HCT116 (cell line): ENCODE measurements around the gene FRAS1. TPM values are rescaled to one million over a fixed set of nuclear protein-coding genes. Genes with fewer than 3 reads are reported as not detected.
"Not testable (repeated sequence)": the region's sequence is repeated elsewhere in the genome, so short reads cannot be mapped to it uniquely, and the experiment has no call there.

ENCODE experiments used
- ATAC-seq: fragments of 200-7000 bp; cut with Tn5 transposase; 2 replicates; pipeline ENCODE4 v1.9.1; 2020; ENCODE audit warnings: mild to moderate bottlenecking, moderate library complexity
- BruUV-seq: library from RNA; stranded (reverse); fragments of 400-500 nt; replicated peaks from 2 replicates; lab custom pipeline; 2021; lab: Mats Ljungman, UMichigan
- CTCF ChIA-PET: fragments of 300-600 bp; sonication (Branson Sonifier 250); formaldehyde crosslinking; loops from one replicate; lab custom pipeline; 2021; ENCODE audit warnings: antibody characterized with exemption; lab: Charles Lee
- POLR2A ChIA-PET: fragments of 300-600, 350-600 bp; sonication (Branson Sonifier 250); formaldehyde crosslinking; loops from one replicate; lab custom pipeline; 2021; ENCODE audit warnings: antibody characterized with exemption; lab: Charles Lee
- RAD21 ChIA-PET, 2 experiments: fragments of 300-600 bp; sonication (Branson Sonifier 250); formaldehyde crosslinking; loops; one replicate each; lab custom pipeline; 2023; ENCODE audit warnings: low total read pairs in 2 of 2; ENCODE audit not compliant: uncharacterized antibody in 2 of 2, unreplicated experiment in 2 of 2, low non-redundant PET in 1 of 2; lab: Charles Lee
- DNase-seq: peaks from one replicate; pipeline ENCODE4 v3.0.0-alpha.2; 2010; ENCODE audit warnings: low read depth, low spot score
- H2AFZ ChIP-seq: fragments of 200-600 bp; shearing (Covaris generic), sonication (generic); 2 replicates; pipeline ENCODE4 v1.6.1; 2017; ENCODE audit warnings: low read depth, mixed run types, mixed read lengths, antibody characterized with exemption, low read length; ENCODE audit not compliant: poor library complexity, severe bottlenecking
- H3K27ac ChIP-seq: 2 replicates; pipeline ENCODE4 v1.5.1; 2012; ENCODE audit warnings: low read depth, low read length
- H3K27me3 ChIP-seq: fragments of 200-600 bp; sonication (generic); 2 replicates; pipeline ENCODE4 v1.6.1; 2016; ENCODE audit warnings: mixed run types, low read length, mixed read lengths; ENCODE audit not compliant: insufficient read depth
- H3K36me3 ChIP-seq, 2 experiments: fragments of 200-500 bp in 1 of 2; fragments of 200-600 bp in 1 of 2; sonication (Bioruptor generic) in 1 of 2; sonication (generic) in 1 of 2; 2 replicates each; pipeline versions ENCODE4 v1.5.1 to v1.6.1; 2014 to 2016; ENCODE audit warnings: low read length in 2 of 2, inconsistent platforms in 1 of 2, mixed read lengths in 1 of 2, mixed run types in 1 of 2; ENCODE audit not compliant: insufficient read depth in 2 of 2, control insufficient read depth in 1 of 2
- H3K4me1 ChIP-seq, 2 experiments: fragments of 200-600 bp in 1 of 2; sonication (generic) in 1 of 2; 2 replicates each; pipeline versions ENCODE4 v1.5.1 to v1.6.1; 2012 to 2017; ENCODE audit warnings: low read length in 2 of 2, inconsistent platforms in 1 of 2, mild to moderate bottlenecking in 1 of 2, mixed read lengths in 1 of 2, mixed run types in 1 of 2, moderate library complexity in 1 of 2; ENCODE audit not compliant: insufficient read depth in 2 of 2, control insufficient read depth in 1 of 2
- H3K4me2 ChIP-seq: fragments of 200-600 bp; sonication (generic); 2 replicates; pipeline ENCODE4 v1.6.1; 2017; ENCODE audit warnings: mixed run types, low read length, mixed read lengths
- H3K4me3 ChIP-seq, 2 experiments: fragments of 200-600 bp in 1 of 2; sonication (generic) in 1 of 2; replicated peaks in 1 of 2; 2 replicates each; pipeline ENCODE4 v1.5.1; 2011 to 2016; ENCODE audit warnings: low read length in 2 of 2, control low read depth in 1 of 2, low read depth in 1 of 2, mild to moderate bottlenecking in 1 of 2, mixed read lengths in 1 of 2, mixed run types in 1 of 2
- H3K79me2 ChIP-seq: fragments of 200-600 bp; sonication (generic); 2 replicates; pipeline ENCODE4 v1.6.1; 2017; ENCODE audit warnings: mild to moderate bottlenecking, mixed run types, low read length, moderate library complexity, mixed read lengths; ENCODE audit not compliant: insufficient read depth
- H3K9ac ChIP-seq: fragments of 200-600 bp; sonication (generic); 2 replicates; pipeline ENCODE4 v1.6.1; 2016; ENCODE audit warnings: low read length, mixed read lengths
- H3K9me2 ChIP-seq: fragments of 200-600 bp; sonication (generic), shearing (Covaris generic); 2 replicates; pipeline ENCODE4 v1.6.1; 2017; ENCODE audit warnings: mixed run types, mild to moderate bottlenecking, moderate library complexity; ENCODE audit not compliant: insufficient read depth
- H3K9me3 ChIP-seq, 2 experiments: fragments of 200-500 bp in 1 of 2; fragments of 200-600 bp in 1 of 2; sonication (Bioruptor generic) in 1 of 2; sonication (generic) in 1 of 2; 2 replicates each; pipeline ENCODE4 v1.6.1; 2014 to 2017; ENCODE audit warnings: low read length in 2 of 2, mixed read lengths in 2 of 2, inconsistent platforms in 1 of 2, low read depth in 1 of 2, mild to moderate bottlenecking in 1 of 2, mixed run types in 1 of 2, moderate library complexity in 1 of 2; ENCODE audit not compliant: control insufficient read depth in 1 of 2, insufficient read depth in 1 of 2
- H4K20me1 ChIP-seq: fragments of 200-600 bp; sonication (generic), shearing (Covaris generic); 2 replicates; pipeline ENCODE4 v1.6.1; 2017; ENCODE audit warnings: mixed run types, mild to moderate bottlenecking, moderate library complexity; ENCODE audit not compliant: insufficient read depth
- CBX3 ChIP-seq: IDR thresholded peaks from 2 replicates; pipeline ENCODE4 v1.6.1; 2012; ENCODE audit warnings: low read depth
- CEBPB ChIP-seq: IDR thresholded peaks from 2 replicates; pipeline ENCODE4 v1.6.1; 2012; ENCODE audit warnings: low read depth
- EGR1 ChIP-seq: IDR thresholded peaks from 2 replicates; pipeline ENCODE4 v1.6.1; 2012; ENCODE audit warnings: low read depth
- ELF1 ChIP-seq: IDR thresholded peaks from 2 replicates; pipeline ENCODE4 v1.6.1; 2012; ENCODE audit warnings: low read depth, borderline replicate concordance
- EZH2 ChIP-seq: fragments of 200-600 bp; sonication (generic); IDR thresholded peaks from 2 replicates; pipeline ENCODE4 v1.6.1; 2017; ENCODE audit warnings: antibody characterized with exemption, mixed run types
- EZH2phosphoT487 ChIP-seq: fragments of 200-600 bp; IDR thresholded peaks from 2 replicates; pipeline ENCODE4 v1.6.1; 2018; ENCODE audit warnings: antibody characterized with exemption, borderline replicate concordance
- FOSL1 ChIP-seq: IDR thresholded peaks from 2 replicates; pipeline ENCODE4 v1.6.1; 2012; ENCODE audit warnings: low read depth
- JUND ChIP-seq: IDR thresholded peaks from 2 replicates; pipeline ENCODE4 v1.6.1; 2012
- POLR2A ChIP-seq: IDR thresholded peaks from 2 replicates; pipeline ENCODE4 v1.7.0; 2011; ENCODE audit warnings: borderline replicate concordance; ENCODE audit not compliant: insufficient read depth, insufficient read length; ENCODE audit errors: extremely low read depth
- POLR2AphosphoS5 ChIP-seq: IDR thresholded peaks from 2 replicates; pipeline ENCODE4 v1.6.1; 2011; ENCODE audit warnings: mild to moderate bottlenecking, low read depth, low read length, moderate library complexity
- RAD21 ChIP-seq: IDR thresholded peaks from 2 replicates; pipeline ENCODE4 v1.6.1; 2012; ENCODE audit warnings: low read depth, mild to moderate bottlenecking
- SIN3A ChIP-seq: IDR thresholded peaks from 2 replicates; pipeline ENCODE4 v1.6.1; 2012; ENCODE audit warnings: low read depth
- SP1 ChIP-seq: IDR thresholded peaks from 2 replicates; pipeline ENCODE4 v1.6.1; 2012; ENCODE audit warnings: low read depth
- SRF ChIP-seq: IDR thresholded peaks from 2 replicates; pipeline ENCODE4 v1.6.1; 2012; ENCODE audit warnings: low read depth
- YY1 ChIP-seq: IDR thresholded peaks from 2 replicates; pipeline ENCODE4 v1.6.1; 2011; ENCODE audit warnings: low read length, low read depth, moderate library complexity, mild to moderate bottlenecking; ENCODE audit not compliant: insufficient replicate concordance; ENCODE audit errors: extremely low read depth
- ZFX ChIP-seq: fragments of 450-650 bp; IDR thresholded peaks from 2 replicates; pipeline ENCODE4 v1.6.1; 2017
- ZNF274 ChIP-seq: fragments of 200-500 bp; sonication (Bioruptor generic); IDR thresholded peaks from 2 replicates; pipeline ENCODE4 v1.6.1; 2014; ENCODE audit warnings: mild to moderate bottlenecking, low read depth, low read length, inconsistent platforms
- intact Hi-C: fragments of 100-400 bp; cut with micrococcal nuclease; formaldehyde crosslinking; loops from 2 replicates; pipeline ENCODE4 v1.10.0; 2022
- total RNA-seq: library from RNA; stranded (reverse); gene quantifications from one replicate; pipeline ENCODE4 v1.2.1, GENCODE V29; 2021; ENCODE audit not compliant: unreplicated experiment
- TF ChIP-seq, protein P1 (sequence below): IDR thresholded peaks from 2 replicates; pipeline ENCODE4 v1.6.1; 2012
- TF ChIP-seq, protein P2 (sequence below): IDR thresholded peaks from 2 replicates; pipeline ENCODE4 v1.6.1; 2012
- TF ChIP-seq, protein P3 (sequence below): IDR thresholded peaks from 2 replicates; pipeline ENCODE4 v1.6.1; 2011; ENCODE audit warnings: mild to moderate bottlenecking, low read length, moderate library complexity; ENCODE audit not compliant: insufficient replicate concordance; ENCODE audit errors: extremely low read depth

FRAS1 gene
- total RNA-seq, 1 experiment from 2014 or later = 33.5 TPM

DNA sequence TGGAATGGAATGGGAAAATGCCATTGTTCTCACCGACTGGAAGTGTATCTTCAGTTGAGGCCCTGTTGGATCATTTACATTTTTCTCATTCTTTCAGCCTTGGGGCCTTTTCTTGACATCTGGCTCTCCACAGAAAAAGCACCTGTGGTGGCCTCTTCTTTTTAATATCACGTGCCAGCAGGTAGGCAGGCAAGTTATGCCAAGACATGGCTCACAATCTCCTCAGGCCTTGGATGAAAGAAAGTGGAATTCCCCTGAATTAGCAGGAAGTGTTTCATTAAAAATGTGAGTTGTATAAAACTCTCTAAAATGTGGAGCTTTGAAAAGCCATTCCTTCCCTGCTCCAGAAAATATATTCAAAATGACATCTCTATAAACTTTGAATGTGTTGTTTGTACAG is 122.1 kb downstream of the FRAS1 start:
- TF ChIP-seq EZH2phosphoT487 (no peak), SP1 (no peak), JUND (no peak), FOSL1 (no peak), SRF (no peak), EZH2 (no peak), CEBPB (no peak), ZFX (no peak), RAD21 (no peak), POLR2A (no peak), POLR2AphosphoS5 (no peak), ZNF274 (no peak), SIN3A (no peak), CBX3 (no peak), EGR1 (no peak), YY1 (no peak), ELF1 (no peak)
- TF ChIP-seq, protein P1, sequence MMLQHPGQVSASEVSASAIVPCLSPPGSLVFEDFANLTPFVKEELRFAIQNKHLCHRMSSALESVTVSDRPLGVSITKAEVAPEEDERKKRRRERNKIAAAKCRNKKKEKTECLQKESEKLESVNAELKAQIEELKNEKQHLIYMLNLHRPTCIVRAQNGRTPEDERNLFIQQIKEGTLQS = no peak
- TF ChIP-seq, protein P2, sequence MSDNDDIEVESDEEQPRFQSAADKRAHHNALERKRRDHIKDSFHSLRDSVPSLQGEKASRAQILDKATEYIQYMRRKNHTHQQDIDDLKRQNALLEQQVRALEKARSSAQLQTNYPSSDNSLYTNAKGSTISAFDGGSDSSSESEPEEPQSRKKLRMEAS = no peak
- TF ChIP-seq, protein P3, sequence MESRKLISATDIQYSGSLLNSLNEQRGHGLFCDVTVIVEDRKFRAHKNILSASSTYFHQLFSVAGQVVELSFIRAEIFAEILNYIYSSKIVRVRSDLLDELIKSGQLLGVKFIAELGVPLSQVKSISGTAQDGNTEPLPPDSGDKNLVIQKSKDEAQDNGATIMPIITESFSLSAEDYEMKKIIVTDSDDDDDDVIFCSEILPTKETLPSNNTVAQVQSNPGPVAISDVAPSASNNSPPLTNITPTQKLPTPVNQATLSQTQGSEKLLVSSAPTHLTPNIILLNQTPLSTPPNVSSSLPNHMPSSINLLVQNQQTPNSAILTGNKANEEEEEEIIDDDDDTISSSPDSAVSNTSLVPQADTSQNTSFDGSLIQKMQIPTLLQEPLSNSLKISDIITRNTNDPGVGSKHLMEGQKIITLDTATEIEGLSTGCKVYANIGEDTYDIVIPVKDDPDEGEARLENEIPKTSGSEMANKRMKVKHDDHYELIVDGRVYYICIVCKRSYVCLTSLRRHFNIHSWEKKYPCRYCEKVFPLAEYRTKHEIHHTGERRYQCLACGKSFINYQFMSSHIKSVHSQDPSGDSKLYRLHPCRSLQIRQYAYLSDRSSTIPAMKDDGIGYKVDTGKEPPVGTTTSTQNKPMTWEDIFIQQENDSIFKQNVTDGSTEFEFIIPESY = no peak
- no peak for DNase-seq
- no peak overlapping the region for H2AFZ ChIP-seq
- BruUV-seq = no TSS peak
- no peaks in the 10 kb centered on the region for H3K27me3 ChIP-seq
- intact Hi-C loops = no loop called here
- no peaks in the 10 kb centered on the region; the same call in 1 of the 2 replicates for H3K79me2 ChIP-seq
- no peaks in the 10 kb centered on the region for H3K9me2 ChIP-seq
- no peak overlapping the region for H3K9ac ChIP-seq
- no peak overlapping the region for H3K4me3 ChIP-seq
- no peaks in the 10 kb centered on the region for H4K20me1 ChIP-seq
- H3K36me3 ChIP-seq = no peaks in the 10 kb centered on the region
- CTCF ChIA-PET = no interaction called here
- no peak overlapping the region for H3K4me2 ChIP-seq
- H3K27ac ChIP-seq = no peak overlapping the region
- no peak for ATAC-seq
- RAD21 ChIA-PET = no interaction called here
- H3K9me3 ChIP-seq = no peaks in the 10 kb centered on the region
- peaks cover 0 to 5% of the 10 kb centered on the region in 2 experiments; a peak in 2 of 4 replicates for H3K4me1 ChIP-seq
- POLR2A ChIA-PET = no interaction called here

DNA sequence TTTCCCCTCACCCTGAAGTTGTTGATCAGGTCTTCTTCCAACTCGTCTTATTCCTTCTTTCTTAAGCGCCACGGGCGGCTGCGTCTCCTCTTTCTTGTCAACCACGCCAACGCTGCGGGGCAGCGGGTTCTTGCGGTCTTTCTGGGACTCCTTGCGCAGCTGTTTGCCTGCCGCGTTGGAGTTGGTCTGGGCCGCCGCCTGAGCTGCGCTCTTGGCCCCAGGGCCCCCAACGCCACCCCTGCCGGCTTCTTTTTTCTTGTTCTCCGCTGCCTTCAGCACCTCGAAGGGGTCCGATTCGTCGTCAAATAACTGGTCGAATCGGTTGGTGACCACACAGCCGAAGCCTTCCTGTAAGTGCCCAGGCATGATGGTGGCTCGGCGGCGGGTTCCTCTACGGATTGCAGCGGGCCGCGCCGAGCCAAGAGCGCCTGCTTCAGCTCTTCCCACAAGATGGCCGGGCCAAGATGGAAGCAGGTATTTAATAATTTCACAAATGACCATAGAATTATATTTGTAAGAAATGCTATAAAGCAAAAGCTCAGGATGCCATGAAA is 124.6 kb downstream of the FRAS1 start:
- ATAC-seq, POLR2A ChIA-PET, BruUV-seq, DNase-seq, H3K9me3 ChIP-seq, H2AFZ ChIP-seq, H3K4me2 ChIP-seq, CTCF ChIA-PET, H3K4me1 ChIP-seq, RAD21 ChIA-PET, H3K27ac ChIP-seq, H3K27me3 ChIP-seq, H4K20me1 ChIP-seq, intact Hi-C loops, H3K9me2 ChIP-seq, H3K79me2 ChIP-seq, H3K36me3 ChIP-seq, H3K9ac ChIP-seq, H3K4me3 ChIP-seq: not testable (repeated sequence)
